Amniotic stem cell (primary cell): ENCODE results near the gene TANC2.
A peak's percentile ranks its signal among the peaks of the same experiment; 100 is the strongest.
"Not testable (repeated sequence)": the region's sequence is repeated elsewhere in the genome, so short reads cannot be mapped to it uniquely, and the experiment has no call there.

Experiments
- DNase-seq: peaks from one replicate; lab custom pipeline; 2025; lab: John Stamatoyannopoulos, UW

Gene TANC2

DNA sequence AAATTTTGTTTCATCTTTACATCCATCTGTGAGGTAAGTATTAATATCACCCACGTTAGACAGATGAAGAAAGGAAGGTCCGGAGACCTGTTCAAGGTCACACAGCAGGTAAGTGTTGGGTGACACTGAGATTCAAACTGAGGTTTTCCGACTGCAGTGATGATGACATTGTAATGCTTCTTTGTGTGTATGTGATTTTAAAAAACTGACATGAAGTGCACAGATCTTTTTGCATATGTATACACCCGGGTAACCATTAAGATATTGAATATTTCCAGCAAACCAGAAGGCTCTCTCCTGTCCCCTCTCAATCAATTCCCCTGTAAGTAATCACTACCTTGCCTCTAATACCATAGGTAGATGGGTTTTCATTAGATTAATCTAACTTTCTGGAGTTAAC lies 1.5 kb upstream of the TANC2 start:
- no peak for DNase-seq

DNA sequence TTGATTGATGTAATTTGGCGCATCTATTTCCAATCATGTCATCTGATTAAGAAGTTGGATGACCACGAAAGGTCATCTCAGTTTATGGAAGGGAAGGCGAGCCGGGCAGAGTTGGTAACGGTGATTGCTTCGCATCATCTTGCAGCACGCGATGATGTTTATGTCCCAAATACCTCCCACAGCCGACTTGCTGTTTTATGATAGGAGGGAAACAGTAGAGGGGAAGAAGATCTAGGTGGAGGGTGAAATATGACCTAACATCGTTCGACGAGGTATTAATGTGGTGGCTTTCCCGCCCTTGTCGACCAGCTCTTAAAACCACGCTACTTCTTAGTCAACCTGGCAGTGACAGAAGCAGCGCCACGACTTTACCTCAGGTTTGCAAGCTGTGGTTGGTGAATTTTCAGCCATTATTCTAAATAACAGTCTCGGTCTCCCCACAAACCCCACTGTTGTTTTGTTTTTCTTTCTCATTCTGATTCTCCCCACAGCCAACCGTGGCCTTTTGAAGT lies 805 bp upstream of the TANC2 start:
- DNase-seq: no peak

DNA sequence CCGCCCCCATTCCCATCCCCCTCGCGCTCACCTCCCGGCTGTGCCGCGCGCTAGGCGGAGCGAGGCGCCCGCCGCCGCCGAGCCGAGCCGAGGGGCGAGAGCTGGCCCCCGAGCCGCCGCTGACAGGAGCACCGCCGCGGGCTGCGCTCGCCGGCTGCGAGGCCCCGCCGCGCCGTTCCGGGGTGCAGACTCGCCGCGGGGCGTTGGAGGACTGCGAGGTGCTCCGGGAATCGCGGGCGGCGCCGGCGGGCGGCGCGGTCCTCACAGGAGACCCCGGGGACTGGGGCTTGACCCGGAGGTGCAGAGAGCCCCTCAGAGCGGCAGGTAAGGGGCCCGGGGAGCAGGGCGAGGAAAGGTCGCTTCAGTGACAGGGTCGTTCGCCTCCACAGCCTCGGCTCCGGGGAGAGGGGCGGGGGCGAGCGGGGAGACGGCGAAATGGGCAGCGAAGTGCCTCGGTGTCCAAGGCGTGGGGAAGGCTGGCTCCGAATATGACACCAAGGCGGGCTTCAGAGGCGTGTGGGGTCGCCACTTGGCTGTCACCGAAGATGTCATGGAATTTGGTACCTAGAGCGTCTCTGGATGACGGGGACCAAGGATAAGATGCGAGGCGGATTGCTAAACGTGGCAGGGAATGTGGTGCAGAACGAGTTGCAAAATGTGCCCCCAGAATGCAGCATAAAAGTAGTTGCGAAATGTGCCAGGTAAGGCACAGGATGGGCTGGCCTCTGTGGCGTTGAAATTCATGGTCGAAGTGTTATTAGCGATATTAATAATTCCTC lies 580 bp downstream of the TANC2 start:
- no peak for DNase-seq

DNA sequence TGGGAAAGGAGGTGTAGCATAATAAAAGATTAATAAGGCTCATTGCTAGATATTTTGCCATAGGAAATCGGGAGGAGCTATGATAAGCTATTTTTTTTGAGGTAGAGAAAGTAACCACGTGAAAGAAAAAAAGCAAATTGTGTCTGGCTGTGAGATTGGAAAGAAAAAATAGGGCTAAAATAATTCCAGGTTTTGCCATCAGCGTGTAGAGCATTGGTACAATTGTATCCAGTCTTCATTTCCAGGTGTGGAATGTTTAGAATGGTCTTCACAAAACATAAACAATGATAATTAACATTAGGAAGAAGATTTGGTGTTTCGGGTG lies 1.1 kb downstream of the TANC2 start:
- DNase-seq: no peak

DNA sequence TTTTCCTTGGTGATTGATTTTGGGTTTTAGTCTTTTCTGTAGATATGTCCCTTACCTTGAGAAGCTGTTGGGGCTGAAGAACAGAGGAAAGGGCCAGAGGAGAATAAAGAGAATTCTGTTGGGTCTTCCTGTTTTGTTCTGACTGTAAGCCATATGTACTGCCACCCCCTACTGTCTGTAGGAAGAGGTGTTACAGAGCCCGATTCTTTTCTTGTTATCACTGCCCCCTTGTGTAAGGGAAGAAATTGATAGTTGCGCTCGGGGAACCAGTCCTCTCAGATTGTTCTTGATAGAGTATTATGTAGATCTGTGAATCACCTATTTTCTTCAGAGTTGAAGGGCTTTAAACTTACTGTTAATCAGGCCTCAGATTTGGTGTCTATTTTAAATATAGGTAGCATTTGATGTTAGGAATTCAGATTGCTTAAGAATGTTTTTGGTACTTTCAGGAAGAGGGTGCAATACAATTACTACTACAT lies 2.4 kb downstream of the TANC2 start:
- peak; percentile 88 for DNase-seq

DNA sequence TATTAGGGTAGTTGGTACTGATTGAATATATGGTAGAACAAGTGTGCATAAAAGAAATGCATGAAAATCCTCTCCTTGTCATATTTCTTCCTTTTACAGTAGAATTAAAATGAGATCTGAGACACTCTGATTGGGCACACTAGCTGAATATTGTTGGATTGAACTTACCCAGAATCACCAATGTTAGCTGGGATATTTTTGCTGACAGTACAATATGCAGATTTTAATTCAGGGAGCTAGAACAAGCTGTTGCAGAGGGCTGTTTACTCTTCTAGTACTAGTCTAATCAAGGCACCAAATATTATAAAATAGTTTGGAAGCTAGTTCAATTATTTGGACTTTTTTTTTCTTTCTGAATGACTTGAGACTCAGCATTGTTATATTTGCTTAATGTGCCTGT lies 4.6 kb downstream of the TANC2 start:
- DNase-seq: no peak

DNA sequence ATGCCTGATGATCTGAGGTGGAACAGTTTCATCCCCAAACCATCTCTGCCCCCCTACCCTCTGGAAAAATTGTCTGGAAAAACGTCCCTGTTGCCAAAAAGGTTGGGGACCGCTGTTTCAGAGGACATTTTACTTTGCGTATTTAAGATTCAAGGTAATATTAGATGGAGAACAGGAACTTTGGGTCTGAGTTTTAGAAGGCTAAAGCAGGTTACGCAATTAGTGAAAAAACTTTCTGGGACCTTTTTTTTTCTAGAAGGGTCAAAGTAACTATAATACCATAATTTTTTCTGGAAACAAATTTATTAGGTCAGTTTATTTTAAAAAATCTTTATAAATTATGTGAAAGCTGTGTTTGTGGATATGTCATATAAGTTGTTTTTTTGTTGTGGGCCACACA lies 5.8 kb downstream of the TANC2 start:
- DNase-seq: no peak

DNA sequence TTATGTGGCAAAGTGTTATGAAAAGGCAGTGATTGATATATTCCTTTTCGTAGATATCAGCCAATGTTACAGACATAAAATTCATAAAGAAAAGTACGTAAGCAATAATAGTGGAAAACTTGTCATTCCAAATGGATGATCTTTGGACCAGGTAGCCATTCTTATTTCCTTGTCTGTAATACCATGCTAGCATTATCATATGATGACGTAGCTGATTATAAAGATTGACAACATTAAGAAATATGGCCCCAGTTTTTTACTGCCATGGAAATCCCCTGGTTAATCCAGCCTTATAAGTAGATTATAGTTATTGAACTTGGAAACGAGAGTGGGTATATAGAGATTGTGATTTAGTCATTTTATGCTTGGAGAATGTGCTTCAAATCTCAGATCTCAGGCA lies 8.8 kb downstream of the TANC2 start:
- no peak for DNase-seq

DNA sequence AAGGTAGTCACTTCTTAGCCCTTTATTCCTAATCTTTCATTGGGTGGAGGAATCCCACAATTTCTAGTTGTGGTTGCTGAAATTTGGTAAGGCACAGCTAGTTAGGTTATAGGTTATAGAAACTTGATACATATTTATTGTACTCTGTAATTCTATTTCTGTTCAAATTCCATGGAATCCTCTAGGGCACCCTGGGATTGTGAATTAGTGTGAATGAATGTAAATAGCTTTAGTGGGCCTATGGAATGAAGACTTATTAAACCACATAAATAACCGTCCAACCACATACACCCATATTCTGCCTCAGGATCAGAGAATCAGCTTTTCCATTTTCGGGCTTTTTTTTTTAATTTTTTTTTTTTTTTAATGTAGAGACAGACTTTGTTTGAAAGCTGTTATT lies 9.2 kb downstream of the TANC2 start:
- no peak for DNase-seq

DNA sequence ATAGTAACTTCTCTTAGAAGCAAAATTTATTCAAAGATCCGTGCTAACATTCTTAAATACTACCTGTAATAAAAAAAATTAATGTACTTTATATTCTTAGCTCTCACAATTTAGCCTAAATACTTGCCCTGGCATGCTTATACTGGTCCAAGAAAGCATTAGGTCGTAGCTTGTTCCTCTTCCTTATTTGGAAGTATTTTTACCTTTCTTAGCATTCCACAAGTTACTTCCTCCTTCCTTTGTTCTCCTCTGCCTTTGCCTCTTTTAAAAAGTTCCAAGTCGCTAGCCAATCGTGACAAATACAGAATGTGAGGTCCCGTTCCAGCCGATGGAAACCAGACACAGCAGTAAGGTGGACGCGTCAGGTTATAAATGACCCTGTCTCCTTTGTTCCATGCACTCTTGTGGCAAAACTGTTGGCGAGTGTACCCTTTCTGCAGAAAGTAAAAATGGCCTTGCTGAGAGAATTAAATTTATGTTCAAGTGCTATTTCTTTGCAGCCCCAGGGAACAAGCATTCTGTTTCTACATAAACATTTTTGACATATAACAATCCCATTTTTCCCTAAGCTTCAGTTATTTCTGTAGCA lies 10.7 kb downstream of the TANC2 start:
- DNase-seq: not testable (repeated sequence)

DNA sequence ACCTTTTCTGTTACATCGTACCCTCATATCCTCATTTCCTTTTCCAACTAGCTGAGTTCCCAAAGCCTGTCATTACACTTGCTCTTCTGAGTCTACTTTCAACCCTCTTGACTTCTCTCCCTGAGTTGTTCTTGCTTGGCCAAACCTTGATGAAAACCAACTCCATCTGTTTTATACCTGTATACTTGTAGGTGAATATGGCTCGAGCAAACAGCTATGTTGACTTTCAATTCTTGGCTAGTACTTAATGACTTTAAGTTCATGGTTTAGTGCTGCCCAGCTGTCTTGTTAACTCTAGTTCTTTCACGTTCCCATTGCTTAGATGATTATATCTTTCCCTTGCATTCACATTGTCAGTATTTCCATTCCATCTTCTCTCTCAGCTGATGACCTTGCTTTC lies 14.8 kb downstream of the TANC2 start:
- DNase-seq: no peak

DNA sequence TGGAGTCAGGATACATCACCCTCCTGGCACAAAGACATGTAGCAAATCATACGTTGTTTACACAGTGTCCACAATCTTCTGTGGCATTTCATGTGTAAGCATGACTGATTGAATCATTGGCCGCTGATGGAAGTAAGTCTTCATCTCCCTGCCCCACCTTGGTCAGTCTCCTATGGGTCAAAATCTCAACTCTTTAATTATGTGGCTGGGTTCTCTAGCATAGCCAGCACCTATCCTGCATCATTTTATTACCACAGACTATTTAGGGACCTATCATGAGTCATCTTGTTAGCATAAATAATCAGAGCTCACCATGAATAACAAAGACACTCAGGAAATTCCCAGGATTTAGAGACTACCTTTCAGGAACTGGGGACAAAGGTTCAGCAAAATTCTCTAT lies 15.9 kb downstream of the TANC2 start:
- DNase-seq: no peak

DNA sequence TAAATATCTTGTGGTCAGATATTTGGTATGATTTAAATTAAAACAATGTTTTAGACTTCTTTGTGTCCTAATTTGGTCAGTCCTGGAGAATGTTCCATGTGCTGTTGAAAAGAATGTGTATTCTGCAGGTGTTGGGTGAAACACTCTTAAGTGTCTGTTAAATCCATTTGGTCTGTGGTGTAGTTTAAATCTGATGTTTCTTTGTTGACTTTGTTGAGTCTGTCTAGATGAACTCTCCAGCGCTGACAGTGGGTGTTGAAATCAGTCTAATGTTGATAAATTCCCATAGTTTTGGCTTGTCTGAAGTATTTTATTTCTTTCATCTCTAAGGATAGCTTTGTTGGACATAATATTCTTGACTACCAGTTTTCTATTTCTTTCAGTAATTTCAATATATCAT lies 18.8 kb downstream of the TANC2 start:
- DNase-seq: no peak

DNA sequence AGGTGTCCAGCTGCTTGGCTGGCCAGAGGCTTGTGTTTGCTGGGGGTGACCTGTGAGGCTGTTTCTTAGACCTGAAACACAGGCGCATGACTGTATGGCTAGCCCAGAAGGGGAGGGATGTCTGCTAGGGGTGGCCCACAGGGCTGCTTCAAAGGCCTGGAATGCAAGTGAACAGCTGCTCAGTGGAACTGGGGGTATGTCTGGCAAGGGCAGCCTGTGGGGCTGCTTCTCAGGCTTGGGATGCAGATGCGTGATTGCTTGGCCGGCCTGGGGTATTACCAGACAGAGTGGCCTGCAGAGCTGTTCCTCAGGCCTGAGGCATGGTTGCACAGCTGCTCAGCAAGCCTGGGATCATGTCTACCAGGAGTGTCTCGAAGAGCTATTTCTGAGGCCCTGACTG lies 20.5 kb downstream of the TANC2 start:
- no peak for DNase-seq

DNA sequence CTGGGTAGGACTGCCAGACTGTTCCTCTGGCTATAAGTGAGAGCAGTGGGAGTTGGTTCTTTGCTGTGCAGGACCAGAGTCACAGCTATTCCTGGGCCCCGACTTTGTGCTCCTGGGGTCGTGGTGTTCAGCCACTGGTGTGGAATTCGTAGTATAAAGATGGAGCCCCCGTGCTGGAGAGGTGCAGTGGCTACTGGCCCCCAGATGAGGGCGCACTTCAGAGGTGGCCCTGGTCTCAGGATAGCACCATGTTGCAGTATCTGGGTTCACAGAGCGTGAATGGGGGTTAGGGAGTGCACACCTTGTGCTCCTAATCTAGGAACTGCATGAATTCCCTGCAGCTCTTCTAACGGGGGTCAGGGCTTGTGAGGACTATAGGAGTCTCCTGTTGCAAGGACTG lies 21.1 kb downstream of the TANC2 start:
- DNase-seq: no peak

DNA sequence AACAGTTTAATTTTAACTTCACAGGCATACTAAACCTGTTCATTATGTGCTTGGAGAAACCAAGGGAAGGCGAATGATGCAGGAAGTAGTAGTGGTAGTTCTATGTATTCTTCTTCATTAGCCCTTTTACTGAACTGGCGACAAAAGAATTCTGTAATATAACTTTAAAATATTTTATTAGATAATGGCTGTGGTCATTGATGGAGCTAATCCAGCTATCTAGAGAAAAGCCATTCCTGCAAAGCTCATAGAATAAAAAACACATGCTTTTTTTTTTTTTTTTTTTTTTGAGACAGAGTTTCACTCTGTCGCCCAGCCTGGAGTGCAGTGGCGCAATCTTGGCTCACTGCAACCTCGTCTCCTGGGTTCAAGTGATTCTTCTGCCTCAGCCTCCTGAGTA lies 23.5 kb downstream of the TANC2 start:
- no peak for DNase-seq

DNA sequence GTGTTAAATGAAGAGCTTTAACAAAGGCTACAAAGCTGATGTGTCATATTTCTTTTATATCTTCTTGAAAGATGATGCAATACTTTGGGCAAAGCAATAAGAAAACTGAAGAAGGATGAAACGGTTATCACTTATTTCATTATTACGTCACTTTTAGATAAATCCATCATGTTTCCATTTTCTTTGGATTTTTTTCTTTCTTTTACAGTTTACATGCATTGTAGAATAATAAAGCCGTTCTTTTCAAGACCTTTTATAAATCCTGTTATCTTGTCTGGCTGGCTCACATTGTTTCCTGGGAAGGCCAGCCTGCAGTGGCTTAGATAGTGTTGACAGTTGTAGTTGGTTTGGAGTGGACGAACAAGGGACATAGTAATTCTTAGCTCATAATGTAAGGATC lies 28.9 kb downstream of the TANC2 start:
- DNase-seq: no peak

DNA sequence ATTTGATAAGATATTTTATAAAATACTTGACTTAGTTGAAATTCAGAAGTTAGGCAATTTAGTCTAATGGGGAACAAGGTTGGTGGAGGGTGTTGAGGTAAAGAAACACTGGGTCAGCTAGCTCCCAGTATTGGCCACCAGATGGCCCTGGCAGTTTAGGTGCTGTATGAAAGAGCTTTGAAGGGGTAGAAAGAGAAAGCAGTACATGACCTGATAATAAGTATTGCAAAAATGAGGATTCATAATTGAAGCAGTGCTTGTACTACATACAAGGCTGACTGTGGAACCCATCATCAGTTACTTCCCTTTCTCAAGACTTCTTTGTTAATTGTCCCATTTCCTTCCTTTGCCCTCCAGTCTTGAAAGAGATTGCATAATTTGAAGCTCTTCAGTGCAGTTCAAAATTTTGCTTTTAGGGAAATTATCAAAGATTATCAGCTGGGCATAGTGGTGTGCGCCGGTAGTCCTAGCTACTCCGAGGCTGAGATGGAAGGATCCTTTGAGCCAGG lies 29.4 kb downstream of the TANC2 start:
- no peak for DNase-seq

DNA sequence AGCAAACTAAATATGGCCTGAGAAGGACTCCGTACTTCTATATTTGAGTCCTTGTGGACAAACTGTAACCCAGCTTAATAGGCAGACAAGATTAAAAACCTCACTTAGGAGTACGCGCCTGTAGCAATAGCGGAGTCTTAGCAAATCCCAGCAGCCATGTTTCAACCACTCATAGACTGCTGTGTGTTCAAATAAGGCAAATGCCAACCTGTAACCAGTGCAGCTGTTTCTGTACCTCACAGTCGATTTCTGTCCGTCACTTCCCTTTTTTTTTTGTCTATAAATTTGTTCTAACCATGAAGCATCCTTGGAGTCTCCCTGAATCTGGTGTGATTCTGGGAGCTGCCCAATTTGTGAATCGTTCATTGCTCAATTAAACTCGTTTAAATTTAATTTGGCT lies 30.2 kb downstream of the TANC2 start:
- no peak for DNase-seq

DNA sequence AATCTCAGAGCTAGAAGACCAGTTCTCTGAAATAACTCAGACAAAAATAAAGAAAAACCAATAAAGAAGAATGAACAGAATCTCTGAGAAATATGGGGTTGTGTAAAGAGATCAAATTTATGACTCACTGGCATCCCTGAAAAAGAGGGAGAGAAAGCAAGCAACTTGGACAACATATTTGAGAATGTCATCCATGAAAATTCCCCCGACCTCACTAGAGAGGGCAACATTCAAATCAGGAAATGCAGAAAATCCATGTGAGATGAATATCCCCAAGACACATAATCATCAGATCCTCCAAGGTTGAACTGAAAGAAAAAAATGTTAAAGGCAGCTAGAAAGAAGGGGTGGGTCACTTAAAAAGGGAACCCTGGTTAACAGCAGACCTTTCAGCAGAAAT lies 32.1 kb downstream of the TANC2 start:
- DNase-seq: no peak

DNA sequence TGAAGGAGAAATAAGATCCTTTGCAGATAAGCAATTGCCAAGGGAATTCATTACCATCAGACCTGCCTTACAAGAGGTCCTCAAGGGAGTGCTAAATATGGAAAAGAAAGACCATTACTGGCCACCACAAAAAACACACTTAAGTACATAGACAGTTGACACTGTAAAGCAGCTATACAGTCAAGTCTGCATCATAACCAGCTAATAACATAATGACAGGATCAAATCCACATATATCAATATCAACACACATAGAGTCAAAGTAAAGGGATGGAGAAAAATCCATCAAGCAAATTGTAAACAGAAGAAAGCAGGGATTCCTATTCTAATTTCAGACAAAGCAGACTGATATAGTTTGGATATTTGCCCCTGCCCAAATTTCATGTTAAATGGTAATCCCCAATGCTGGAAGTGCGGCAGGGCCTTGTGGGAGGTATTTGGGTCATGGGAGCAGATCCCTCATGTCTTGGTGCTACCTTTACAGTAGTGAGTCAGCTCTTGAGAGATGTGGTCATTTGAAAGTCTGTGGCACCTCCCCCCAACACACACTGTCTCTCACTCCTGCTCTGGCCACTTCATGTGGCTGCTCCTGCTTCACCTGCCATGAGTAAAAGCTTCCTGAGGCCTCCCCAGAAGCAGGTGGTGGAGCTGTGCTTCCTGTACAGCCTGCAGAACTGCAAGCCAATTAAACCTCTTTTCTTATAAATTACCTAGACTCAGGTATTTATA lies 32.8 kb downstream of the TANC2 start:
- DNase-seq: no peak

DNA sequence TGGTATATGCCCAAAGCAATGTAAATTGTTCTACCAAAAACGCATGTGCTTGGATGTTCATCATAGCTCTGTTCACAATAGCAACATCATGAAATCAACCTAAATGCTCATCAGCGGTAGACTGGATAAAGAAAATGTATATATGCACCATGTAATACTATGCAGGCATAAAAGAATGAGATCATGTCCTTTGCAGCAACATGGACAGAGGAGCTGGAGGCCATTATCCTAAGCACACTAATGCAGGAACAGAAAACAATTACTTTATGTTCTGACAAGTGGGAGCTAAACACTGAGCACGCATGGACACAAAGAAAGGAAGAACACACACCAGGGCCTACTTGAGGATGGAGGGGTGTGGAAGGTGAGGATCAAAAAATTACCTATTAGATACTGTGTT lies 33.7 kb downstream of the TANC2 start:
- DNase-seq: no peak
